Measurements from ENCODE around the gene NUAK2. TPM values are rescaled to one million over a fixed set of nuclear protein-coding genes. Genes with fewer than 3 reads are reported as not detected.

NUAK2 gene
- total RNA-seq, 1 donor from 2014 or later = 3.5 TPM

- intact Hi-C loops (cut with micrococcal nuclease) = loop anchor here (5.0 kb wide), 1 partner anchor 196 kb away; no protein-coding TSS in a partner anchor
Measured at GRCh38 chr1:205258719-205259118, 62.8 kb downstream of the NUAK2 start.

GRCh38 chr1:205258261-205258691 lies 63.3 kb downstream of the NUAK2 start:
- intact Hi-C loops (cut with micrococcal nuclease) = loop anchor here (5.0 kb wide), 1 partner anchor 196 kb away; no protein-coding TSS in a partner anchor

- intact Hi-C loops (cut with micrococcal nuclease) = loop anchor here (5.0 kb wide), 1 partner anchor 195 kb away; no protein-coding TSS in a partner anchor
Measured at GRCh38 chr1:205257735-205258134, 63.8 kb downstream of the NUAK2 start.

GRCh38 chr1:205256951-205257625 lies 64.5 kb downstream of the NUAK2 start:
- intact Hi-C loops (cut with micrococcal nuclease) = loop anchor here (1.0 to 5.0 kb wide), 5 partner anchors 28 to 282 kb away; no protein-coding TSS in a partner anchor

GRCh38 chr1:205255941-205256780 lies 65.4 kb downstream of the NUAK2 start:
- intact Hi-C loops (cut with micrococcal nuclease) = loop anchor here (1.0 to 5.0 kb wide), 5 partner anchors 27 to 281 kb away; no protein-coding TSS in a partner anchor

Other genes starting within 250 kb of the NUAK2 start
- gene TMEM81, start 237.3 kb downstream of the NUAK2 start, total RNA-seq = 2.9 and 3.5 TPM in 2 replicates
- gene RBBP5, start 199.8 kb downstream of the NUAK2 start, total RNA-seq = 22.4 and 23.4 TPM in 2 replicates
- 8.4 and 8.7 TPM in 2 replicates for gene DSTYK, start 110.0 kb downstream of the NUAK2 start, total RNA-seq
- gene TMCC2, start 93.8 kb downstream of the NUAK2 start, total RNA-seq = 0.98 and 1.0 TPM in 2 replicates
- gene KLHDC8A, start 35.2 kb upstream of the NUAK2 start, total RNA-seq = not detected in 2 replicates
- not detected in 2 replicates for gene LEMD1, start 100.3 kb upstream of the NUAK2 start, total RNA-seq
- 0.09 TPM in 1 of 2 replicates, not detected in the other for gene BLACAT1, start 134.3 kb upstream of the NUAK2 start, total RNA-seq
- 0.27 and 0.73 TPM in 2 replicates for gene CDK18, start 182.9 kb upstream of the NUAK2 start, total RNA-seq